HL-60/S4 treated with retinoic acid at 250 ng/mL for 4 days and 3 days (cell line): Measurements from ENCODE around the gene FUT8.
"Not testable (repeated sequence)": the region's sequence is repeated elsewhere in the genome, so short reads cannot be mapped to it uniquely, and the experiment has no call there.

Experiments used
- in situ Hi-C: fragments of 300-500 bp; cut with MboI; formaldehyde crosslinking; loops from 2 replicates; pipeline ENCODE4 v1.7.0; 2022; ENCODE audit warnings: low sequenced_read_pairs

Gene FUT8

GRCh38 chr14:65689070-65689469 lies 276.5 kb downstream of the FUT8 start:
- in situ Hi-C loops, result no loop called here

GRCh38 chr14:65692566-65692965 lies 280.0 kb downstream of the FUT8 start:
- in situ Hi-C loops, result not testable (repeated sequence)

GRCh38 chr14:65696801-65697200 lies 284.3 kb downstream of the FUT8 start:
- in situ Hi-C loops, result no loop called here

- in situ Hi-C loops, result no loop called here
Observed at GRCh38 chr14:65703521-65703920, 291.0 kb downstream of the FUT8 start.

- in situ Hi-C loops, result no loop called here
Observed at GRCh38 chr14:65703996-65704395, 291.5 kb downstream of the FUT8 start.

- in situ Hi-C loops, result no loop called here
Observed at GRCh38 chr14:65704437-65704836, 291.9 kb downstream of the FUT8 start.

- in situ Hi-C loops, result no loop called here
Observed at GRCh38 chr14:65704850-65705249, 292.3 kb downstream of the FUT8 start.

GRCh38 chr14:65709576-65709975 lies 297.0 kb downstream of the FUT8 start:
- in situ Hi-C loops, result no loop called here

- in situ Hi-C loops, result not testable (repeated sequence)
Observed at GRCh38 chr14:65716813-65717212, 304.3 kb downstream of the FUT8 start.

GRCh38 chr14:65717384-65717915 lies 304.9 kb downstream of the FUT8 start:
- in situ Hi-C loops, result not testable (repeated sequence)

- in situ Hi-C loops, result no loop called here
Observed at GRCh38 chr14:65718629-65719028, 306.1 kb downstream of the FUT8 start.

- in situ Hi-C loops, result no loop called here
Observed at GRCh38 chr14:65720171-65720570, 307.6 kb downstream of the FUT8 start.

- in situ Hi-C loops, result no loop called here
Observed at GRCh38 chr14:65720743-65721142, 308.2 kb downstream of the FUT8 start.

- in situ Hi-C loops, result no loop called here
Observed at GRCh38 chr14:65723348-65723747, 310.8 kb downstream of the FUT8 start.

- in situ Hi-C loops, result no loop called here
Observed at GRCh38 chr14:65728604-65729003, 316.1 kb downstream of the FUT8 start.

- in situ Hi-C loops, result no loop called here
Observed at GRCh38 chr14:65729566-65729965, 317.0 kb downstream of the FUT8 start.

- in situ Hi-C loops, result no loop called here
Observed at GRCh38 chr14:65731933-65732506, 319.5 kb downstream of the FUT8 start.

- in situ Hi-C loops, result no loop called here
Observed at GRCh38 chr14:65738339-65738738, 325.8 kb downstream of the FUT8 start.

GRCh38 chr14:65745396-65746190 lies 333.1 kb downstream of the FUT8 start:
- in situ Hi-C loops, result no loop called here

GRCh38 chr14:65748796-65749195 lies 336.3 kb downstream of the FUT8 start:
- in situ Hi-C loops, result no loop called here

GRCh38 chr14:65749287-65749686 lies 336.8 kb downstream of the FUT8 start:
- in situ Hi-C loops, result no loop called here

GRCh38 chr14:65750906-65751305 lies 338.4 kb downstream of the FUT8 start:
- in situ Hi-C loops, result no loop called here
